Neural cell (in vitro differentiated cells): ENCODE data around the gene PNPLA1. TPM values are rescaled to one million over a fixed set of nuclear protein-coding genes. Genes with fewer than 3 reads are reported as not detected.

Experiments
- H2AFZ ChIP-seq: fragments of 200-600, 300-800 bp; sonication (generic), shearing (Covaris generic); 2 replicates; pipeline ENCODE4 v1.6.0; 2014; ENCODE audit warnings: low read depth, mild to moderate bottlenecking, antibody characterized with exemption, low read length, moderate library complexity
- H3F3A ChIP-seq: fragments of 200-600 bp; shearing (Covaris generic); 2 replicates; pipeline ENCODE4 v1.6.1; 2016; ENCODE audit warnings: mild to moderate bottlenecking, moderate library complexity, mixed read lengths, antibody characterized with exemption, low read length; ENCODE audit not compliant: insufficient read depth, poor library complexity, severe bottlenecking
- H3K27ac ChIP-seq: fragments of 200-600, 300-800 bp; sonication (generic), shearing (Covaris generic); 2 replicates; pipeline ENCODE4 v1.5.1; 2014; ENCODE audit warnings: mild to moderate bottlenecking, low read length, moderate library complexity
- H3K27me3 ChIP-seq: fragments of 300-800, 200-600 bp; sonication (generic), shearing (Covaris generic); 2 replicates; pipeline ENCODE4 v1.6.0; 2014; ENCODE audit warnings: mild to moderate bottlenecking, low read depth, low read length, moderate library complexity; ENCODE audit not compliant: insufficient read depth
- H3K36me3 ChIP-seq: fragments of 300-800, 200-600 bp; sonication (generic), shearing (Covaris generic); 2 replicates; pipeline ENCODE4 v1.5.1; 2014; ENCODE audit warnings: mild to moderate bottlenecking, antibody characterized with exemption, low read length, moderate library complexity; ENCODE audit not compliant: insufficient read depth
- H3K4me2 ChIP-seq: fragments of 300-800, 200-600 bp; sonication (generic), shearing (Covaris generic); 2 replicates; pipeline ENCODE4 v1.6.0; 2014; ENCODE audit warnings: mild to moderate bottlenecking, low read length
- H3K4me3 ChIP-seq: fragments of 300-800, 200-600 bp; sonication (generic), shearing (Covaris generic); 2 replicates; pipeline ENCODE4 v1.5.1; 2014; ENCODE audit warnings: mild to moderate bottlenecking, low read length, moderate library complexity
- H3K79me2 ChIP-seq: fragments of 200-600 bp; shearing (Covaris generic); replicated peaks from 2 replicates; pipeline ENCODE4 v1.6.0; 2014; ENCODE audit warnings: mild to moderate bottlenecking, low read length, moderate library complexity; ENCODE audit not compliant: insufficient read depth
- H3K9ac ChIP-seq: fragments of 300-800, 200-600 bp; sonication (generic), shearing (Covaris generic); 2 replicates; pipeline ENCODE4 v1.6.1; 2016; ENCODE audit warnings: mild to moderate bottlenecking, low read length, mixed read lengths
- H3K9me2 ChIP-seq: fragments of 200-600 bp; shearing (Covaris generic); 2 replicates; pipeline ENCODE4 v1.6.1; 2016; ENCODE audit warnings: mild to moderate bottlenecking, low read length, mixed read lengths; ENCODE audit not compliant: insufficient read depth
- H3K9me3 ChIP-seq: fragments of 200-600, 300-800 bp; sonication (generic), shearing (Covaris generic); 2 replicates; pipeline ENCODE4 v1.6.1; 2016; ENCODE audit warnings: mild to moderate bottlenecking, mixed run types, low read length, moderate library complexity, mixed read lengths
- H4K20me1 ChIP-seq: fragments of 200-600 bp; shearing (Covaris generic); 2 replicates; pipeline ENCODE4 v1.6.1; 2016; ENCODE audit warnings: mild to moderate bottlenecking, mixed run types; ENCODE audit not compliant: insufficient read depth
- EP300 ChIP-seq: fragments of 450-650 bp; conservative IDR thresholded peaks from 2 replicates; pipeline ENCODE4 v1.6.1; 2014; ENCODE audit warnings: antibody characterized with exemption, mild to moderate bottlenecking, moderate library complexity; ENCODE audit not compliant: poor library complexity, severe bottlenecking
- EZH2 ChIP-seq: fragments of 200-600, 300-800 bp; shearing (Covaris generic), sonication (generic); IDR thresholded peaks from 2 replicates; pipeline ENCODE4 v1.6.1; 2014; ENCODE audit warnings: antibody characterized with exemption, low read length, borderline replicate concordance, mild to moderate bottlenecking; ENCODE audit not compliant: insufficient read depth, poor library complexity, severe bottlenecking
- MXI1 ChIP-seq: fragments of 450-650 bp; conservative IDR thresholded peaks from 2 replicates; pipeline ENCODE4 v1.6.1; 2014; ENCODE audit warnings: antibody characterized with exemption, mild to moderate bottlenecking; ENCODE audit not compliant: poor library complexity, severe bottlenecking
- POLR2AphosphoS5 ChIP-seq: IDR thresholded peaks from 2 replicates; pipeline ENCODE4 v1.6.1; 2012
- RAD21 ChIP-seq: fragments of 450-650 bp; conservative IDR thresholded peaks from 2 replicates; pipeline ENCODE4 v1.6.1; 2014; ENCODE audit warnings: antibody characterized with exemption, mild to moderate bottlenecking, moderate library complexity
- SMC3 ChIP-seq: fragments of 450-650 bp; conservative IDR thresholded peaks from 2 replicates; pipeline ENCODE4 v1.6.1; 2014; ENCODE audit warnings: antibody characterized with exemption, mild to moderate bottlenecking, moderate library complexity; ENCODE audit not compliant: poor library complexity
- TAF1 ChIP-seq: IDR thresholded peaks from 2 replicates; pipeline ENCODE4 v1.6.1; 2012; ENCODE audit warnings: low read depth
- polyA plus RNA-seq: library from polyadenylated mRNA; depleted of rRNA; stranded (reverse); fragments of >200 nt; gene quantifications from 2 replicates; pipeline ENCODE4 v1.2.3, GENCODE V29; 2014
- TF ChIP-seq, protein P1 (sequence below): fragments of 450-650 bp; IDR thresholded peaks from 2 replicates; pipeline ENCODE4 v1.5.1; 2014; ENCODE audit warnings: antibody characterized with exemption, mild to moderate bottlenecking, moderate library complexity; ENCODE audit not compliant: poor library complexity, severe bottlenecking
- TF ChIP-seq, protein P2 (sequence below): IDR thresholded peaks from 2 replicates; pipeline ENCODE4 v1.6.1; 2012; ENCODE audit warnings: borderline replicate concordance

PNPLA1 gene
- polyA plus RNA-seq, 1 donor from 2014 or later, result not detected

DNA sequence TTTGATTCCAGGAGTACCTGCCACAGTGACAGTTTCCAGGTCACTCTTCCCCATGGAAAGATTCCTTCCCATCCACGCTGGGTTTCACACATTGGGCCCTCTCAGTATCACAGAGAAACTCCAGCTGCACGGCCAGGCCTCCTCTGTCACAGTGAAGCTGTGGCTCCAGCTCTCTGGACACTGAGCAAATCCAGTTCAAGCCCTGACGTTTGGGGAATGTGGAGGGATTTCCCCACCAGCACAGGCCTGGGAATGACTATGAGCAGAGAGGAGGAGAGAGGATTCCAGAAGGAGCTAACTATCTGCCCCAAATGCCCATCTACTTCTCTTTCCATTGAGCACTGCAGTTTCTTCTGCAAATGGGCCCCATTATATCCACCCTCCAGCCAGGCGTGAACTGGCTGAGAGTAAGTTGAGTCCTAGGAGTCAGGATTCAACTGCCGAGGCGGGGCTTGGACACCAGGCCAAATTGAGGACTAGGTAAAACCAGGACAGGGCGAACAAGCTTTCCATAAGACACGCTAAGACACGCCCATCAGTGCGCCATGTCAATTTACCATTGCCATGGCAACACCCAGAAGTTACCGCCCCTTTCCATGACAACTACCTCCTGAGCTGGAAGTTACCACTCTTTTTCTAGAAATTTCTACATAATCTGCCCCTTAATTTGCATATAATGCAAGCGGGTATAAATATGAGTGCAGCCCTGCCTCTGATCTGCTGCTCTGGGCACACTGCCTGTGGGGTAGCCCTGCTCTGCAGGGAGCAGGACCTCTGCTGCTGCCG, 76.0 kb downstream of the PNPLA1 start:
- Histone ChIP-seq H3K9ac (no peak overlapping the region), H3K27me3 (no peaks in the 10 kb centered on the region), H3K9me2 (no peaks in the 10 kb centered on the region), H3K4me3 (no peak overlapping the region), H3K27ac (no peak overlapping the region), H4K20me1 (no peaks in the 10 kb centered on the region), H2AFZ (no peak overlapping the region), H3K36me3 (no peaks in the 10 kb centered on the region), H3K4me2 (no peak overlapping the region), H3F3A (no peaks in the 10 kb centered on the region), H3K9me3 (no peaks in the 10 kb centered on the region), H3K79me2 (no peaks in the 10 kb centered on the region)
- TF ChIP-seq TAF1 (no peak), EZH2 (no peak), EP300 (no peak), MXI1 (no peak), RAD21 (no peak), POLR2AphosphoS5 (no peak), SMC3 (no peak)
- TF ChIP-seq, protein P1, sequence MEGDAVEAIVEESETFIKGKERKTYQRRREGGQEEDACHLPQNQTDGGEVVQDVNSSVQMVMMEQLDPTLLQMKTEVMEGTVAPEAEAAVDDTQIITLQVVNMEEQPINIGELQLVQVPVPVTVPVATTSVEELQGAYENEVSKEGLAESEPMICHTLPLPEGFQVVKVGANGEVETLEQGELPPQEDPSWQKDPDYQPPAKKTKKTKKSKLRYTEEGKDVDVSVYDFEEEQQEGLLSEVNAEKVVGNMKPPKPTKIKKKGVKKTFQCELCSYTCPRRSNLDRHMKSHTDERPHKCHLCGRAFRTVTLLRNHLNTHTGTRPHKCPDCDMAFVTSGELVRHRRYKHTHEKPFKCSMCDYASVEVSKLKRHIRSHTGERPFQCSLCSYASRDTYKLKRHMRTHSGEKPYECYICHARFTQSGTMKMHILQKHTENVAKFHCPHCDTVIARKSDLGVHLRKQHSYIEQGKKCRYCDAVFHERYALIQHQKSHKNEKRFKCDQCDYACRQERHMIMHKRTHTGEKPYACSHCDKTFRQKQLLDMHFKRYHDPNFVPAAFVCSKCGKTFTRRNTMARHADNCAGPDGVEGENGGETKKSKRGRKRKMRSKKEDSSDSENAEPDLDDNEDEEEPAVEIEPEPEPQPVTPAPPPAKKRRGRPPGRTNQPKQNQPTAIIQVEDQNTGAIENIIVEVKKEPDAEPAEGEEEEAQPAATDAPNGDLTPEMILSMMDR, result no peak
- TF ChIP-seq, protein P2, sequence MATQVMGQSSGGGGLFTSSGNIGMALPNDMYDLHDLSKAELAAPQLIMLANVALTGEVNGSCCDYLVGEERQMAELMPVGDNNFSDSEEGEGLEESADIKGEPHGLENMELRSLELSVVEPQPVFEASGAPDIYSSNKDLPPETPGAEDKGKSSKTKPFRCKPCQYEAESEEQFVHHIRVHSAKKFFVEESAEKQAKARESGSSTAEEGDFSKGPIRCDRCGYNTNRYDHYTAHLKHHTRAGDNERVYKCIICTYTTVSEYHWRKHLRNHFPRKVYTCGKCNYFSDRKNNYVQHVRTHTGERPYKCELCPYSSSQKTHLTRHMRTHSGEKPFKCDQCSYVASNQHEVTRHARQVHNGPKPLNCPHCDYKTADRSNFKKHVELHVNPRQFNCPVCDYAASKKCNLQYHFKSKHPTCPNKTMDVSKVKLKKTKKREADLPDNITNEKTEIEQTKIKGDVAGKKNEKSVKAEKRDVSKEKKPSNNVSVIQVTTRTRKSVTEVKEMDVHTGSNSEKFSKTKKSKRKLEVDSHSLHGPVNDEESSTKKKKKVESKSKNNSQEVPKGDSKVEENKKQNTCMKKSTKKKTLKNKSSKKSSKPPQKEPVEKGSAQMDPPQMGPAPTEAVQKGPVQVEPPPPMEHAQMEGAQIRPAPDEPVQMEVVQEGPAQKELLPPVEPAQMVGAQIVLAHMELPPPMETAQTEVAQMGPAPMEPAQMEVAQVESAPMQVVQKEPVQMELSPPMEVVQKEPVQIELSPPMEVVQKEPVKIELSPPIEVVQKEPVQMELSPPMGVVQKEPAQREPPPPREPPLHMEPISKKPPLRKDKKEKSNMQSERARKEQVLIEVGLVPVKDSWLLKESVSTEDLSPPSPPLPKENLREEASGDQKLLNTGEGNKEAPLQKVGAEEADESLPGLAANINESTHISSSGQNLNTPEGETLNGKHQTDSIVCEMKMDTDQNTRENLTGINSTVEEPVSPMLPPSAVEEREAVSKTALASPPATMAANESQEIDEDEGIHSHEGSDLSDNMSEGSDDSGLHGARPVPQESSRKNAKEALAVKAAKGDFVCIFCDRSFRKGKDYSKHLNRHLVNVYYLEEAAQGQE, result no peak

DNA sequence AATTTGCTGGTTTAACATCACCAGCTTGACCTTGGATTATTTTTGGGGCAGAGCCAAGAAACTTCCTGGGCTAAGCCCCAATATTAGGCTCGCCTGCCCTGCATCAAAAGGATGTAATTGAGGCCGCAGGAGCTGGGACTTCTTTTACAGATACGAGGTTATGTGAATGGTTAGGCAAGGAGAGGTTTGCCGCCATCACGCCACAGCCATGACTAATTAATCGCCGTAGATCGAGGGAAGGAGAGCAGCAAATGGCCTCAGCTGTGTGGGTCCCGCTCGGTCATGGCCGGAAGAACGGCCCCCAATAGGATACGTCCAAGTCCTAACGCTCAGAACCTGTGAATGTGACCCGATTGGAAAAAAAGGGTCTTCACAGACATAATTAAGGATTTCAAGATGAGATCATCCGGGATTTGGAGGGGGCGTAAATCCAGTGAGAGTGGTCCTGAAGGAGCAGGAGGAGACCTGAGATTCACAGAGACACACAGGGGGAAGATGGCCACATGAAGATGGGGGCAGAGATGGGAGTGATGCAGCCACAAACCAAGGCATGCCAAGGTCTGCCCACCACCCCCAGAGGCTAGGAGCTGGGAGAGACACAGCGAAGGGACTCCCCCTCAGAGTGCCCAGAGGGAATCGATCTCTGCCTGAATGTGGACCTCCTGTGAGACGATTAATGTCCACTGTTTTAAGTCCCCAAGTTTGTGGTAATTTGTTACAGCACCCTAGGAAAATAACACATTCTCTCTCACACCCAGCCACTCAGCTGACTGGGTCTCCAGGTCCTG, 76.8 kb downstream of the PNPLA1 start:
- no peaks in the 10 kb centered on the region for H3K36me3 ChIP-seq
- no peaks in the 10 kb centered on the region for H4K20me1 ChIP-seq
- H3K27me3 ChIP-seq, result no peaks in the 10 kb centered on the region
- no peak overlapping the region for H3K4me2 ChIP-seq
- H3K9me2 ChIP-seq, result no peaks in the 10 kb centered on the region
- no peak overlapping the region for H3K4me3 ChIP-seq
- H3F3A ChIP-seq, result no peaks in the 10 kb centered on the region
- H3K79me2 ChIP-seq, result no peaks in the 10 kb centered on the region
- no peak overlapping the region for H2AFZ ChIP-seq
- H3K9me3 ChIP-seq, result no peaks in the 10 kb centered on the region
- TF ChIP-seq SMC3, result no peak
- no peak for TF ChIP-seq RAD21
- TF ChIP-seq EP300, result no peak
- no peak for TF ChIP-seq EZH2
- TF ChIP-seq, protein P1, result no peak
- TF ChIP-seq, protein P2, result no peak
- TF ChIP-seq TAF1, result no peak
- no peak for TF ChIP-seq MXI1
- no peak for TF ChIP-seq POLR2AphosphoS5
- no peak overlapping the region for H3K27ac ChIP-seq
- no peak overlapping the region for H3K9ac ChIP-seq
